ENCODE results near the gene BID.
"Not testable (repeated sequence)": the region's sequence is repeated elsewhere in the genome, so short reads cannot be mapped to it uniquely, and the experiment has no call there.

The BID gene

GRCh38 chr22:17698276-17698675 lies 76.0 kb downstream of the BID start:
- not testable (repeated sequence) for DNase-seq

DNA sequence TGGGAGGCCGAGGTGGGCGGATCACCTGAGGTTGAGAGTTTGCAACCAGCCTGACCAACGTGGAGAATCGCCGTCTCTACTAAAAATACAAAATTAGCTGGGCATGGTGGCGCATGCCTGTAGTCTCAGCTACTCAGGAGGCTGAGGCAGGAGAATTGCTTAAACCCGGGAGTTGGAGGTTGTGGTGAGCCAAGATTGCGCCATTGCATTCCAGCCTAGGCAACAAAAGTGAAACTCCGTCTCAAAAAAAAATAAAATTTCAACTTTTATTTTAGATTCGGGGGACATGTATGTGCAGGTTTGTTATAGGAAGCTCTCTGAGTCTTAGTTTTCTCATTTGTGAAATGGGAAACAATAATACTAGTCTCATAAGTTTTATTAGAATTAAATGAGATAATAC lies 77.1 kb downstream of the BID start:
- not testable (repeated sequence) for DNase-seq

DNA sequence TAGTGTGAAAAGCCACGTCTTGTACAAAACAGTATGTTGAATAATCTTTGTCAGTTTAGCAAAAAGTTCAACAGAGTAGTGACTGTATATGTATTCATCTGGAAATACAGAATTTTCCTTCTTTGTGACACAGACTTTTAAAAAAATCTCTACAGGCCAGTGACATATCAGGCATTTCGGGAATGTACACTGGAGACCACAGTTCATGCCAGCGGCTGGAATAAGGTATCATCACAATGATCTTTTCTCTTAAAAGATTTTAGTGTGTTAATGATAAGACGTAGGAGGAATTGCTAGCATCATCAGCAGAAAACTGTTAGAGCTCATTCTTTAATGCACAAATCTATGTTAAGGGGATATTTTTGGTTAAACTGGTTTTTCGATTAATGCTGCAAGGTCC lies 78.3 kb downstream of the BID start:
- no peak for DNase-seq

GRCh38 chr22:17694752-17695151 lies 79.5 kb downstream of the BID start:
- DNase-seq: no peak

- no peak for DNase-seq
Measured at GRCh38 chr22:17694193-17694592, 80.1 kb downstream of the BID start.

DNA sequence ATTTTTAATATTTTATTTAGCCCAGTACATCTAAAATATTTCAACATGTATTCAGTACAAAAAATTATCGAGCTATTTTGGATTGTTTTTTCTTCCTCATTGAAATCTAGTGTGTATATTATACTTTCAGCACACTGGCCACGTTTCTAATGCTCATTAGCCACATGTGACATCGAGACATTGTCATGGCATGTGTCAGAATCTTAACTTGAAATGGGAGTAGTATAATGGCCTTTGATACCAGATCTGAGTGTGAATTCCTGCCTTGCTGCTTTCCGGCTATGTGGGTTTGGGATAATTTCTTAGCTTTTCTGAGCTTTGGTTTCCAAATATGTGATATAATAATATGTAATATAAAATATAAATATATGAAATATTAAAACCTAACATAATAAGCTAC lies 81.4 kb downstream of the BID start:
- no peak for DNase-seq

DNA sequence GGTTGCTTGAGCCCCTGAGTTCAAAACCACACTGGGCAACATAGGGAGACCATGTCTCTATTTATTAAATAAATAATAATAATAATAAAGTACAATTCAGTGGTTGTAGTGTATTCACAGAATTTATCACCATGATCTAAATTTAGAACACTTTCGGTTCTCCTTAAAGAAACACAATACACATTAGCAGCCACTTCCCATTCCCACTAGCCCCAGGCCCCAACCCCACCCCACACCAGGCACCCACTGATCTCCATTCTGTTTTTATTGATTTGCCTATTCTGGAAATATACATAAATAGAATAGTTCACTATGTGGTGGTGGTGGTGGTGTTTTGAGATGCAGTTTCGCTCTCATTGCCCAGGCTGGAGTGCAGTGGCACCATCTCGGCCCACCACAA lies 90.0 kb downstream of the BID start:
- DNase-seq: no peak
